ENCODE measurements around the gene CEACAM19.
"Not testable (repeated sequence)": the region's sequence is repeated elsewhere in the genome, so short reads cannot be mapped to it uniquely, and the experiment has no call there.

The CEACAM19 gene

GRCh38 chr19:44671400-44671799, at the start of gene CEACAM19:
CEACAM19 (plus strand) TSS chr19:44671482; CDS start chr19:44671932, 450 bp downstream.
- no peak for FAIRE-seq
- DNase-seq (ENCODE audit: insufficient read length, low spot score) = no peak
- TF ChIP-seq POLR2A (IDR thresholded peaks at IDR 0.05; ENCODE audit: low read depth, low read length) = no peak

- no peak for FAIRE-seq
- no peak for TF ChIP-seq POLR2A (IDR thresholded peaks at IDR 0.05; ENCODE audit: low read depth, low read length)
- no peak for DNase-seq (ENCODE audit: insufficient read length, low spot score)
Measured at GRCh38 chr19:44623080-44623479, 48.2 kb upstream of the CEACAM19 start.

GRCh38 chr19:44623626-44624025, 47.7 kb upstream of the CEACAM19 start:
- TF ChIP-seq POLR2A (IDR thresholded peaks at IDR 0.05; ENCODE audit: low read depth, low read length) = no peak
- no peak for DNase-seq (ENCODE audit: insufficient read length, low spot score)
- no peak for FAIRE-seq

- FAIRE-seq (no peak), DNase-seq (ENCODE audit: insufficient read length, low spot score) (no peak)
- TF ChIP-seq POLR2A (IDR thresholded peaks at IDR 0.05; ENCODE audit: low read depth, low read length) = no peak
Measured at GRCh38 chr19:44624840-44625354, 46.4 kb upstream of the CEACAM19 start.

- FAIRE-seq; DNase-seq (ENCODE audit: insufficient read length, low spot score): not testable (repeated sequence)
Measured at GRCh38 chr19:44625637-44626036, 45.6 kb upstream of the CEACAM19 start.

GRCh38 chr19:44626048-44626624, 45.1 kb upstream of the CEACAM19 start:
- TF ChIP-seq POLR2A (IDR thresholded peaks at IDR 0.05; ENCODE audit: low read depth, low read length) = no peak
- peak; percentile 82 for FAIRE-seq

GRCh38 chr19:44627631-44628030, 43.7 kb upstream of the CEACAM19 start:
- FAIRE-seq = no peak
- no peak for DNase-seq (ENCODE audit: insufficient read length, low spot score)
- no peak for TF ChIP-seq POLR2A (IDR thresholded peaks at IDR 0.05; ENCODE audit: low read depth, low read length)

More at GRCh38 chr19:44626048-44626624, 45.1 kb upstream of the CEACAM19 start:
- DNase-seq (ENCODE audit: insufficient read length, low spot score) = peak; percentile 73

- FAIRE-seq = no peak
- no peak for TF ChIP-seq POLR2A (IDR thresholded peaks at IDR 0.05; ENCODE audit: low read depth, low read length)
- DNase-seq (ENCODE audit: insufficient read length, low spot score) = no peak
Measured at GRCh38 chr19:44628793-44629192, 42.5 kb upstream of the CEACAM19 start.

GRCh38 chr19:44631611-44632010, 39.7 kb upstream of the CEACAM19 start:
- not testable (repeated sequence) for DNase-seq (ENCODE audit: insufficient read length, low spot score); FAIRE-seq

- FAIRE-seq; DNase-seq (ENCODE audit: insufficient read length, low spot score): not testable (repeated sequence)
Measured at GRCh38 chr19:44634058-44634457, 37.2 kb upstream of the CEACAM19 start.

GRCh38 chr19:44634785-44635184, 36.5 kb upstream of the CEACAM19 start:
- FAIRE-seq = no peak
- no peak for TF ChIP-seq POLR2A (IDR thresholded peaks at IDR 0.05; ENCODE audit: low read depth, low read length)
- DNase-seq (ENCODE audit: insufficient read length, low spot score) = no peak

GRCh38 chr19:44635581-44636438, 35.5 kb upstream of the CEACAM19 start:
- no peak for TF ChIP-seq POLR2A (IDR thresholded peaks at IDR 0.05; ENCODE audit: low read depth, low read length)
- peak; percentile 20 for DNase-seq (ENCODE audit: insufficient read length, low spot score)
- FAIRE-seq = no peak

- TF ChIP-seq POLR2A (IDR thresholded peaks at IDR 0.05; ENCODE audit: low read depth, low read length) = no peak
- no peak for DNase-seq (ENCODE audit: insufficient read length, low spot score)
- FAIRE-seq = no peak
Measured at GRCh38 chr19:44636439-44637389, 34.6 kb upstream of the CEACAM19 start.

GRCh38 chr19:44637390-44637764, 33.9 kb upstream of the CEACAM19 start:
- FAIRE-seq (no peak), DNase-seq (ENCODE audit: insufficient read length, low spot score) (no peak)
- TF ChIP-seq POLR2A (IDR thresholded peaks at IDR 0.05; ENCODE audit: low read depth, low read length) = no peak
